NCI-H1092 treated with DMSO at 0.1 percent for 48 hours (cell line): Measurements from ENCODE around the gene SEC14L2.
"Not testable (repeated sequence)": the region's sequence is repeated elsewhere in the genome, so short reads cannot be mapped to it uniquely, and the experiment has no call there.

Experiments used
- DNase-seq: peaks from one replicate; lab custom pipeline; 2025; lab: John Stamatoyannopoulos, UW

Gene SEC14L2

DNA sequence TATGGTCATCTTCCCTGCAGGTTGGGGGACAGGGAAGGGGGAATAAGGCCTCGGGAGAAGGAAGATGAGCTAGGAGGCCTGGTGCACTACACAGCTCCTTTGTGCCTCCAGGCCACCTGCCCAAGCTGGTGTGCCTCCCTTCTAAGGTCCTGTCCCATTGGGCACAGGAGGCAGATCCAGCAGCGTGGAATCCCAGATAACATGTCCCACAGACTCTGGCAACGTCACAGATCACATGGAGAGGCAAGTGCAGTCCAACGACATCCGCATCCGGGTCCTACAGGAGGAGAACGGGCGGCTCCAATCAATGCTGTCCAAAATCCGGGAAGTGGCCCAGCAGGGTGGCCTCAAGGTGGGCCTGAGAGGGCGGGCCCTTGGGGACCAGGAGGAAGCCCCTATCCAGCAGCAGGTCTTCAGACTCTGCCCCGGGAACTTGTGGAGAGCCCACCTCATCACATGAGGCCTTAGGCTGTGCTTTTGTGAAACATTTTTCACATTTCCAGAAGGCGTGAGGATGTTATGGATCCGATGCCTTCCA, 21.4 kb upstream of the SEC14L2 start:
- DNase-seq = no peak

DNA sequence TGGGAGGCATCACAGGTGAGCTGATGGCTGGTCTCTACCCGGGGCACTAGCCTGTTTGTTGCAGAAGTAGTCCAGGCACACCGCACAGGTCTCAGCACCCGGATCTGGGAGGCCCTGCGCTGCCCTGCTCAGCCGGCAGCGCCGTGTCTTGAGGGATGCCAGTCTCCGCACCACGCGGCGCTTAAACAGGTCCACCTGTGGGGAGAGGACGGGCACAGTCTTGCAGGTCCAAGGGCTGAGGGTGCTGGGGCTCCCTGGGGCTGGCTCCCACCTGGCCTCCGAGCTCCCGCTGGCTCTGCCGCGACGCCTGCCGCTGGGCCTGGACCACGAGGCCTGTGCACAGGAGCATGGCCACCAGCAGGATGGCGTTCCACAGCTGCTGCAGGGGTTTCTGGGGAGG, 16.8 kb upstream of the SEC14L2 start:
- DNase-seq = no peak

DNA sequence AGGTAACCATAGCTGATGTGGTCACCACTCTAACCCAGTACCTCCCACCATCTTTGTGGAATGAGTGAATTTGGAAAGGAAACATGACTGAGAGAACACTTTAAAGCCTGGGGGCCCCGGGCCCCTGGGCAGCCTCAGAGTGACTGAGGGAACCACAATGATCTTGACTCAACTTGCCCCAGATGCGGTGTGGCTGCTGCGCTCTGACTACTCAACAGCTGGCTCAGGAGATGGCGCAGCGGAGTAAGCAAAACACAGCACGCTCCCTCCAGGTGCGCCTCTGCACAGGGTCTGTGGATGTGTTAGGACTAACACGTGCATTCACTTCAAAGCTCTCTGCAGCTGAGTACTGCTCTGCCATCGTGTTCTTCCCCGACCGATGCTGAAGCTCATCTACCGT, 15.6 kb upstream of the SEC14L2 start:
- no peak for DNase-seq

DNA sequence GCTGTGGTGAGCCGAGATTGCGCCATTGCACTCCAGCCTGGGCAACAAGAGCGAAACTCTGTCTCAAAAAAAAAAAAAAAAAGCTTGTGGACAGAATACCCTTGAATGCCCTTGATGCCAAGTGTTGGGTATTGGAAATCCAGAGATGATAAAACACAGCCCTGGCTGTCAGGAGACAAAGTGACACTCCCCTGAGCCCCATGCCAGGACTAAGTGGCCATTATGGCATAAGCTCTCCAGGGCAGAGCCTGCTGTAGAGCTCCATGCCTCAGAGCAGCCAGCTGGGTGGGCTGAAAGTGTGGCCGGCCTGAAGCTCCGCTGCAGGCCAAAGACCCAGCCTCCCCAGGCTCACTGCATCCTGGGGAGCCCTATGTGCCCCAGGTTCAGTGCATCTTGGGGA, 14.5 kb upstream of the SEC14L2 start:
- no peak for DNase-seq

DNA sequence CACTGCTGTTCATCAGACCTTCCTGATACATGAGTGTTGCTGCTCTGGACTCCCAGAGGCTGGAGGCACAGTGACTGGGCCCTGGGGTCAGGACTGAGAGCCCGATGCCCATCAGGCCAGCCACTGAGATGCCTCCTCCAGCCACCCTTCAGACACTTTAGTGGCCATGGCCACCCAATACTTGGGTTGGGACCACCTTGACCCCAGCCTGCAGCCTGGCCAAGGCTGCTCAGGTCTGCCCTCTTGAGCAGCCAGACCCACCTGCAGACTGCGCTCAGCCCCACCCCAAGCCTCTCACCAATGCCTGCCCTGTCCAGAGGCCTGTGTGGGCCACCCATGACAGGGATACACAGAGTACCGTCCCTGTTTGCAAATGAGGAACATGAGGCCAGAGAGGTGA, 13.8 kb upstream of the SEC14L2 start:
- DNase-seq = no peak

DNA sequence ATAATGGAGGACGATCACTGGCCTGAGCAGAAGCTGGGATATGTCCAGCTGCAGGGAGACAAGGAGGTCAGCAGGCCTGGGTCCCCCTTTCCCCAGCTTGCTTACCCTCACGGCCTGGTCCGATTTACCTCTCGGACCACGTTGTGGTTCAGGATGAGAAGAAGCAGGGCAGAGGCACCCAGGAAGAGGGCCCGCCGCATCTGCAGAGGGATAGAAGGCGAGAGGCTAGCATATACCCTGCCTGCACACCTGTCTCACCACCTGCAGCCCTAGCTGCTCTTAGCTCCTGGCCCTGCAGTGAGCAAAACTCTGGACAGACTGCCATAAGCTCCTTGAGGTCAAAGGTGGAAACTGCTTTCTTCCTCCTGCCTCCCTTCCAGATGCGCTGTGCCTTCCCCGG, 10.9 kb upstream of the SEC14L2 start:
- DNase-seq = no peak

DNA sequence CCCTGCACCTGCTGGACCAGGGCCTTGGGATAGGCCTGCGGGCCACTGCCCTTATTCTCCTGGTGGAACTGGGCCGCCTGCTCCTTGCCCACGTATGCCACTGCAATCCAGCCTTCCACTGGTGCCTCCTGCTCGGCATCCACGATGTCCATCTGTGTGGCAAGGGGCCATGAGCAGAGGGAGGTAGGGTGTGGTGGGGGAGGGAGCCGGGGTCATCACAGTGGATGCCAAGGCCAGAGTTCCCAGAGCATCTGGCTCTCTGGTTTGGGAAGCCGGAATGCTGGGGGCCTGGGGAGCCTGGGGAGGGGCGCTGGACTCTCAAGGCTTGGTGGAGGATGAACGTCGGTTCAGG, 10.2 kb upstream of the SEC14L2 start:
- DNase-seq = no peak

DNA sequence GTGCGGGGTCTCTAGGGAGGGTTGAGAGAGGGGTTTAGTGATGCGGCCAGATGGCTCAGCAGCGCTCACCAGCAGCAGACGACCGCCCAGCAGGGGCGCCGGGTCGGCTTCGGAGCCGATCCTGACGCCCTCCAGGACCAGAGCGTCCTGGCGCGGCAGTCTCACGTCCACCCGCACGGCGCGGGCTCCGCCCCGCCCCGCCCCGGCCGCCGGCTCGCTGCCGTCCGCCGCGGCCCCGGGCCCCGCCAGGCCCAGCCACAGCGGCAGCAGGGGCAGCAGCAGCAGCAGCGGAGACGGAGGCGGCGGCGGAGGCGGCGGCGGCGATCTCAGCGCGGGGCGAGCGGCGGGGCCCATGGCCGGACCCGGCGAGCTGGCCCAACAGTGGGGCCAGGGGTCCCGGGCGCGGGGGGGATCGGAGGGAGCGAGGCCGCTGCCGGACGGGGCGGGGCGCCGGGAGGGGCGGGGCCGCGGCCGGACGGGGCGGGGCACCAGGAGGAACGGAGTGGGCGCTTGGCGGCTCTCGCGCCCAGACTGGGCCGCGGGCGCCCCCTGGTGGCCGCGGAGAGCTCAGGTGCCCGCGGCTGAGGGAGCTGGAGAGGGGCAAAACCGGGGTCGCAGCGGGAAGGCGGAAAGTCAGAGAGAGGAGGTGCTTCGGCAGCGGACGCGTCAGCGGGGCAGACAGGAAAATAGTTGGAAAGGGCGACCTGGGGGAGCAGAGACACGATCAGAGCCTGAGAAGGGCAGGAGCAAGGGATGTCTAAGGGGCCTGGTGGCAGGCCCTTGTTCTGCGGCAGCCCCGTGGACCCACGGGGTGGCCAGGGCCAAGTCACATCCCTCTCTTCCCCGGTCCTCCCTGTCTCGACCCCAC, 9.6 kb upstream of the SEC14L2 start, which contains the start of gene RNF215:
RNF215 (minus strand) TSS at position 452 of the 868 bp plus-strand sequence; CDS start at position 354, 98 bp downstream.
- peak; percentile 78 for DNase-seq

DNA sequence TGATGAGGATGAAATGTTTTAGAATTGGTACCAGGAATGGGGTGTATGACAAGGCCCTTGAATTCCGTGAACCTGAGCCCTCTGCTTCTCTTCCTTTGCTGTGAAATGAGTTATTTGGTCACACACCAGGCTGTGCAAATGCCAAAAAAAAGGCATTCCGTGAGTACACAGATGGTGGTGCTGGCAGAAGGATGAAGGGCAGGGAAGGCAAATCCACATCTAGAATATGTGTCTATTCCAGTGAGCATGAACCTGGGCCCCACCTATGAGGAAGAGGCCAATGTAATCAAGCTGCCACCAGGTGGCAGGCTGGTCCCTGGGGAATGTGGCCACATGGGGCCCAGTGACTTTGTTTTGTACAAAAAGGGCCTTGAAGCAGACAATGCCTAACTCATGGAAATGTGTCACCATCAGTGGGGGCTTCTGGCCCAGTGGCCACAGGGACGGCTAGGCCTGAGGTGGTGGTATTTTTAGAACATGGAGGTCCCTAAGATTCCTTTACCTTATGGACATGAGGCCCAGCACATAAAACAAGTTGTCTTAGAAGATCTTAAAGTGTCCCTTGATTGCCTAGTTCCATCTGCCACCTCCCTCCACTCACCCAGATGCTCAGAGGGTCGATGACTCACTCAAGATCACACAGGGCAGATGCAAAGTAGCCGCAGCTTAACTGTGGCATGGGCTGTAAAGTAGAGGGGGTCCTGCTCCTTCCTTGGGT, 5.7 kb upstream of the SEC14L2 start:
- peak; percentile 32 for DNase-seq

DNA sequence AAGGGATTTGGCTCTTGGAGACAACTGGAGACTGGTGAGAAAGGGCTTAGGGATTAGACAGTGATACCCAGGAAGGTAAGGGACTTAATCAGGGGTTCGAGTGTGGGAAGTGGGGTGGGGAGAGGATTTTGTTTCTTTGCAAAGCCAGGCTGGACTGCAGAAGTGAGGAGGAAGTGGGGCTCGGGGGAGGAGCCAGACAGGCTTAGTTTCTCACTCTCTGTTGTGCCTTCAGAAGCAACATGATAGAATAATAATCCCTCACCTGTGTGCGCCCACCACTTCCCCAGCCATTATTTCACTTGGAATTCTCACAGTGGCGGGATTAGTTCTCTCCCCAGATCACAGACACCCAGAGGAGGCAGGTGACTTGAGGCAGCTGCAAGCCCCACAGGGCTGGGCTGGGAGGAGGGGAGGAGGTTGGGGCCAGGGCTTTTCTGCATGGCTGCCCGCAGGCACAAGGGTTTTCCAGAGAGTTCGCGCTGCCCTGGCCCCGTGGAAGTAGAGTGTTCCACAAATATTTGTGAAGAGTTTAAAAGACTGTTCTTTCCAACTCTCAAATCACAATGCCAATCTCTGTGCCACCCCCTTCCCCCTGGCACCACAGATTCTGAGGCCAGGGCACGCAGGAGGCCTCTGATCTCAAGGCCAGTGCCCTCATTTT, 4.0 kb upstream of the SEC14L2 start:
- DNase-seq = peak; percentile 7

DNA sequence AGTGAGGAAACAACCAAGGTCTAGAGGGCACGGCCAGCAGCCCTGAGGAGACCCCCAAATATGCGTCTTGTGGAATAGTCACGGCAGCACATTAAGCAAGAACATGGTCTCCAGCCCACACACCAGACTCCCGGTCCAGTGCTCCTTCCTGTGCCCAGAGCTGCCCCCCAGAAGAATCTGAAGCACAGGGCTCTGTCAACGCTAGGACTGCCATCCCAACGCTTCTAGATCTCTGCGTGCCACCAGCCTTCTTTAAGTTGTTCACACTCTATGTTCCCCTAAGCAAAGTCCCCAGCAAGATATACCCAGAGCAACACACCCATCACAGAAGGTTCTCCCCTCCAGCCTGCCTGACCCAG, 3.5 kb upstream of the SEC14L2 start:
- DNase-seq = no peak

DNA sequence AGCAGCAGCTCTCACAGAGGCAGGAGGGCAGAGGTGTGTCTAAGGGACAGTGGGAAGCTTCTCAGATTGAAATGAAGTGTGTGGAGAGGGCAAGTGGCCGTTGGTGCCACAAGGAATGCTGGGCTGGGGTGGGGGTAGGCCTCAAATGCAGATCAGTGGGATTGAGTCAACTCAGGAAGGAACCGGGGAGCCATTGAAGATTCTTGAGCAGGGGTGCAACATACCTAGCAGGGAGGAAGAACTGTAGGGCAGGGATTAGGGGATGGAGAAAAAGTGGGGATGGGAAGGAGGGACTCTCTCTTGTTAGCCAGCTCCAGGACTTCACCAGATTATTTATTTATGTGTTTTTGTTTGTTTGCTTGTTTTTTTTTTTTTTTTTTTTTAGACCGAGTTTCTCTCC, 2.9 kb upstream of the SEC14L2 start:
- no peak for DNase-seq

DNA sequence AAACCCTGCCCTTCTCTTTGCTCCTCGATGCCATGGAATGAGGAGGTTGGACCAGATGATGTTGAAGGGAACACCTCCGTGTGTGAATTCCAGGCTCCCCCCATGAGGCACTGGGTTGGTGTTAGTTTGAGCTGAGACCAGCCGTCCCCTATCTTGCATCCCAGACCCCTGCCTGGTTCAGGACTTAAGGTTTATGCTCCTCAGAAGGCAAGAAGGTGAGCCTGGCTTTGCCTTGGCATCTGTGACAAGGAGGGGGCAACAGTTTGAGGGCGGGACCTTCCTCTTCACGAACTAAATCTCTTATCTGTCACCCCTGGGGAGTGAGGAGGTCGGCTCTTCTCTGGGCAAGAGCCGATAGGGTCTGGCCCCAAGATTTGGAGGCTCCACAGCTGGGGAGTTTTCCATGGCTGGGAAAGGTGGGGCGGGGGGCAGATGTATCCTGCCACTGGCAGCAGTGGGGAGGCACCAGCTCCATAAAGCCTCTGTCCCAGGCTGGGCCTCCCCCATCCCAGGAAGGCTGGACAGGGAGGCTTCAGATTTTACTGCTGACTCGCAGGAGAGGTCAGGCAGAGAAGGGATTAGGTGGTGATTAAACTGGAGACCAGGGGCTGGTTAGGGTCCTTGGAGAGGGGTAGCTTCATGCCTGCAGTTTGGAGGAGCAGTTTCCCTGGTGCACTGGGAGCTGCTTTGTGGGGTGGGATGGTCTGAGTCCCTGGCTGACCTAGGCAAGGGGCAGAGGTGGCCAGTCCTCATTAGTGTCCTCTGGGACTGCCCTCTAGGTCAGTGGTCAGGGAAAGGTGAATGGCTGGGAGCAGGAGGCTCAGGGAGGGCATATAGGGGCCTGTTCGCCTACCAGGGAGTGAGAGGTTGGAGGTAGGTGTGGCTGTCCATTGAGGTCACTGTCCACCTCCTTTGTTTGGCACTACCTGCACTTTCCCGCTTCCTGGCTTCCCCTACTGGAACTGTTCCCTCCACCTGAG, 1.1 kb downstream of the SEC14L2 start:
- DNase-seq = no peak

DNA sequence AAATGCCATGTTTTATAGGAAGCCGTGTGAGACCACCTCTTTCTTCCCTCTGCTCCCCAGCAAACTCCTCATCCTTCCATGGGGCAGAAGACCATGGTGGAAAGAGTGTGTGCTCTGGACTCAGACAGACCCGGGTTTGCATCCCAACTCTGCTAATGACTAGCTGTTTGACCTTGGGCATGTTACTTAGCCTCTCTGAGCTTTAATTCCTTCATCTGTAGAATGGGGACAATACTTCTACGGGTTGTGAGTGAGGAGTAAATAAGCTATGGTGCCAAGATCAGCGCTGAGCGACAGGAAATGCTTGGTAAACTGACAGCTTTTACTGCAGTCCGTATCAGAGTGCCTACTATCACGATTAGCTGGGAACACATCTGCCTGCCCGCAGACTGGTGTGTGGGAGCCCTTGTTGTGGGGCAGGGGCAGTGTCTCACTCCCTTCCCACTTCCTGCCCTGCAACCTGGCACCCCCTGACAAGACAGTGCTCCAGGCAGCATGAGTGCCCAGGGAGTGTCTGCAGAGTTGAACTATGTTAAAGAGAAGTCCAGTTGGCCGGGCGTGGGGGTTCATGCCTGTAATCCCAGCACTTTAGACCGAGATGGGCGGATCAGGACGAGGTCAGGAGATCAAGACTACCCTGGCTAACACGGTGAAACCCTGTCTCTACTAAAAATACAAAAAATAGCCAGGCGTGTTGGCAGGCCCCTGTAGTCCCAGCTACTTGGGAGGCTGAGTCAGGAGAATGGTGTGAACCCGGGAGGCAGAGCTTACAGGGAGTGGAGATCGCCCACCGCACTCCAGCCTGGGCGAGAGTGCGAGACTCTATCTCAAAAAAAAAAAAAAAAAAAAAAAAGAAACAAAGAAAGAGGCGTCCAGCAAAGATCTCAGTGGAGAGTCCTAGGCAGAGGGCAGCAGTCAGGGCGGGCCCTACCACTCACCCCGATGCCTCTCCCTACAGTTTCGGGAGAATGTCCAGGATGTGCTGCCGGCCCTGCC, 2.2 kb downstream of the SEC14L2 start:
- no peak for DNase-seq

DNA sequence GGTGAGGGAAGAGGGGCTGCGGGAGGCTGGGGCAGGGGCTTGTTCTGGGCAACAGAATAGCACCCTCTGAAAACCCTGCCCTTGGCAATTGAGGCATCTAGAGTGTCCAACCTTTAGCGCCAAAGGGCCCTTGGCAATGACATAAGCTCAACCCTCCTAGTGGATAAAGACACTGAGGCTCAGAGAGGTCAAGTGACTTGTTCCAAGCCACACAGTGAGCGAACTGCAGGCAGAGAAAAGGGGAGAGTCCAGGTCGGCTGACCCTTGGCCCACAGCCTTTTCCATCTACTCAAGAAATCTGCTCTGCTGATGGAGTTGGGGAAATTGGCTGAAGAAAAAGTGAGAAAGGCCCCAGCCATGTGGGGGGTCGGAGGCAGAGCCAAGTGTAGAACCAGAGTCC, 2.9 kb downstream of the SEC14L2 start:
- DNase-seq = no peak

DNA sequence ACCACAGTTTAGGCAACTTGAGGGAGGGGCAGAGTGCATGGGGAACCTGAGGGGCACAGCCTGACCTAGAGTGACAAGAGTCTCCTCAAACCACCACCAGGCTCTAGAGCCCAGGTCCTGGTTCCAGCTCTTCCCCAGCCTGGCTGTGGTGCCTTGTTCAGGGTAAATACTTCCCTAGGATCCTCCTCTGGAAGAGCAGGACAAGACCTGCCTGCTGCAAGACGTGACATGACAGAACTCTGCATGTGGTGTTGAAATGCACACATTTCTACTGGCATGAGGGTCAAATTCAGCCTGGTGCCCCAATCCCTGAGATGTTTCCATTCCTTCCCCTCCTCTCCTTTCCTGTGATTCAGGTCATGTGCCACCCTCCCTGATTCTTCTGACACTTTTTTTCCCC, 3.3 kb downstream of the SEC14L2 start:
- no peak for DNase-seq

DNA sequence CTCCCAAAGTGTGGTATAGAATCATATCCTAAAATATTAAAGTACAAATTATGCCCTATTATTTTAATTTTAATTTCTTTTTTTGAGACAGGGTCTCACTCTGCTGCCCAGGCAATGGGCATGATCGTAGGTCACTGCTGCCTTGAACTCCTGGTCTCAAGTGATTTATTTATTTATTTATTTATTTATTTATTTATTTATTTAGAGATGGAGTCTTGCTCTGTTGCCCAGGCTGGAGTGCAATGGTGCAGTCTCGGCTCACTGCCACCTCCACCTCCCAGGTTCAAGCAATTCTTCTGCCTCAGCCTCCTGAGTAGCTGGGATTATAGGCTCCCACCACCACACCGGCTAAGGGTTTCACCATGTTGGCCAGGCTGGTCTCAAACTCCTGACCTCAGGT, 4.2 kb downstream of the SEC14L2 start:
- not testable (repeated sequence) for DNase-seq

DNA sequence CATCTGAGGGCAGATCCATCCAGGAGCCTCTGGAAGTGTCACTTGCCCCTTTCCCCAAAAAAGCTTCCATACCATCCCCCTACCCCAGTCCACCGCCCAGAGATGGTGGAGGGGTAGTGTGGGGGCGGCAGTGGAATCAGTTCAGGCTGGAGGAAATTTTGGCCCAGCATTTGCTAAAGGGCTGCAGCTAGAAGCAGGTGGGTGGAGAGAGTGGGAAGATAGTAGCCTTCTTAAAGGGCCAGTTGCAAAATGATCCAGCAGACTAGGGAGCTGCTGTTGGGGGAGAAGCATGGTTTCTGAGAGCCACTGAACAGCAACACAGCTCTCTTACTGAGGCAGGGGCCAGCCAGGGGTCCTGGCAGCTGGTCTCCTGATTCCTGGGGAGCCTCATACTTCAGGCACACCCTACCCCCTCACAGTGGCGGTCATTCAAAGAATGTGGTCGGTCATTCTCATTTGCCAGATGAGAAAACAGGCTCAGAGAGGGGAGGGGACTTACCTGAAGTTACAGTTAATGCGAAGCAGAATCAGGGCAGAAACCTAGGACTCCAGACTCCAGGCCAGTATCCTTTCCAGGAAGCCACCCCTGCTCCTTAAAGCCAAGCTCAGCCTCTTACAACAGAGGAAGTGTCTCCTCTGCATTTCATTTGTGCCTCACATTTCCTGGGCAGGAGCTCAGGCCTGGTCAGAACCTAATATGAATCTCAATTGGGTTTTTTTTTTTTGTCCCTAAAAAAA, 5.4 kb downstream of the SEC14L2 start:
- no peak for DNase-seq

DNA sequence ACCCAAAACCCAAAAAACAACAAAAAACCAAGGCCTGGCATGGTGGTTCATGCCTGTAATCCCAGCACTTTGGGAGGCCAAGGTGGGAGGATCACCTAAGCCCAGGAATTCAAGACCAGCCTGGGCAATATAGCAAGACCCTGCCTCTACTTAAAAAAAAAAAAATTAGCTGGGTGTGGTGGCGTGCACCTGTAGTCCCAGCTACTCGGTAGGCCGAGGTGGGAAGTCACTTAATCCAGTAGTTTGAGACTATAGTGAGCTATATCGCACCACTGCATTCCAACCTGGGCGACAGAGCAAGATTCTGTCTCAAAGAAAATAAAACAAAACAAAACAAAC, 5.9 kb downstream of the SEC14L2 start:
- DNase-seq = not testable (repeated sequence)

DNA sequence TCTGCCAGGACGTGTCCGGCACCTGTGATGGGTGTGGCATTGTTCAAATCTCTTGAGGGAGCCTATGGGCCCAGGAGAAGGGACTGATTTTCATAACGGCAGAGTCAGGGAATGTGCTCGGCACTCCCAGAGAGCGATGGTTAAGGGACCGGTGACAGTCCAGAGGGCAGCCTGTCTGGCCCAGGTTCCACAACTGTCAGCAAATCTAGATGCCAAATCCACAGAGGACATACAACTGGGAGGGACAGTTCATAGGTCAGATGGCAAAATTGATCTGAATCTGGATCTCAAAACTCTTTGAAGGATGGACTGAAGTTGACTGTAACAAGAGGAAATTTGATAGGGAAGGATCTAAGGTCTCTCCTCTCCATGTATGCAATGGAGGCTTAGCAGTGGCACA, 7.5 kb downstream of the SEC14L2 start:
- no peak for DNase-seq
